HepG2 (cell line): ENCODE measurements around the gene CALY. TPM values are rescaled to one million over a fixed set of nuclear protein-coding genes. Genes with fewer than 3 reads are reported as not detected.
A peak's percentile ranks its signal among the peaks of the same experiment; 100 is the strongest.

ENCODE experiments used
- AGO2 ChIP-seq: fragments of 200-400 bp; formaldehyde crosslinking; optimal IDR thresholded peaks from 2 replicates; pipeline ENCODE3; 2017; ENCODE audit warnings: mild to moderate bottlenecking, low read depth, low read length, moderate library complexity
- HNRNPL ChIP-seq: fragments of 200-400 bp; formaldehyde crosslinking; IDR thresholded peaks from 2 replicates; pipeline ENCODE4 v1.6.1; 2017; ENCODE audit warnings: mild to moderate bottlenecking, low read depth, low read length
- HOXA5 ChIP-seq: sonication (generic); formaldehyde crosslinking; IDR thresholded peaks from 2 replicates; pipeline ENCODE4 v1.4.0; 2020; ENCODE audit warnings: missing genetic modification reagents
- MAZ ChIP-seq, 2 experiments: sonication (generic) in 1 of 2; formaldehyde crosslinking in 1 of 2; IDR thresholded peaks; 2 replicates each; pipeline versions ENCODE4 v1.5.0 to v1.6.1; 2012 to 2020; ENCODE audit warnings: low read depth in 2 of 2, mild to moderate bottlenecking in 2 of 2, borderline replicate concordance in 1 of 2, improper control_type of control experiment in 1 of 2, low read length in 1 of 2, missing genetic modification reagents in 1 of 2, moderate library complexity in 1 of 2
- MED13 ChIP-seq: sonication (generic); formaldehyde crosslinking; IDR thresholded peaks from 2 replicates; pipeline ENCODE4 v1.5.0; 2020; ENCODE audit warnings: missing genetic modification reagents
- NAIF1 ChIP-seq: sonication (generic); formaldehyde crosslinking; IDR thresholded peaks from 2 replicates; pipeline ENCODE4 v1.5.0; 2020; ENCODE audit warnings: mild to moderate bottlenecking, missing genetic modification reagents, borderline replicate concordance
- NFRKB ChIP-seq: fragments of 450-650 bp; IDR thresholded peaks from 2 replicates; pipeline ENCODE4 v1.6.1; 2017
- PHF5A ChIP-seq: IDR thresholded peaks from one replicate; pipeline ENCODE4 v1.6.1; 2018; ENCODE audit warnings: low read depth, missing genetic modification reagents; ENCODE audit not compliant: unreplicated experiment
- RBFOX2 ChIP-seq: fragments of 200-400 bp; formaldehyde crosslinking; IDR thresholded peaks from 2 replicates; pipeline ENCODE4 v1.6.1; 2017; ENCODE audit warnings: low read depth, mild to moderate bottlenecking, low read length
- ZFYVE20 ChIP-seq: sonication (generic); formaldehyde crosslinking; IDR thresholded peaks from 2 replicates; pipeline ENCODE4 v1.8.0; 2023; ENCODE audit warnings: low read depth, mild to moderate bottlenecking, moderate library complexity, missing genetic modification reagents, borderline replicate concordance
- ZNF672 ChIP-seq: sonication (generic); formaldehyde crosslinking; IDR thresholded peaks from 2 replicates; pipeline ENCODE4 v1.8.1; 2022; ENCODE audit warnings: missing genetic modification reagents
- ZNF777 ChIP-seq: sonication (generic); formaldehyde crosslinking; IDR thresholded peaks from 2 replicates; pipeline ENCODE4 v1.4.0; 2020; ENCODE audit warnings: missing genetic modification reagents
- polyA plus RNA-seq, 8 experiments: library from polyadenylated mRNA; depleted of rRNA in 3 of 8; stranded (reverse) in 7 of 8; unstranded in 1 of 8; fragments of >200 nt; fragmentation: Illumina TruSeq in 4 of 8; extraction: Trizol in 4 of 8; gene quantifications; 2 replicates each; pipeline versions ENCODE4 v1.2.1 to v1.2.3, GENCODE V29; 2011 to 2016; ENCODE audit warnings: low read depth in 4 of 8, missing spikeins in 1 of 8, mixed read lengths in 1 of 8; ENCODE audit not compliant: insufficient read depth in 1 of 8
- total RNA-seq, 5 experiments: library from RNA; depleted of rRNA; stranded (reverse); fragments of >200 nt; fragmentation: Illumina TruSeq; extraction: Trizol; gene quantifications; 2 replicates each; pipeline ENCODE4 v1.2.3, GENCODE V29; 2016; ENCODE audit warnings: low read depth in 1 of 5
- TF ChIP-seq, protein P1 (sequence below): sonication (generic); formaldehyde crosslinking; IDR thresholded peaks from 2 replicates; pipeline ENCODE4 v1.4.0; 2020; ENCODE audit warnings: missing genetic modification reagents
- TF ChIP-seq, protein P2 (sequence below): sonication (generic); formaldehyde crosslinking; IDR thresholded peaks from 2 replicates; pipeline ENCODE4 v1.8.0; 2022; ENCODE audit warnings: missing genetic modification reagents, mild to moderate bottlenecking, inconsistent platforms, borderline replicate concordance
- TF ChIP-seq, protein P3 (sequence below): sonication (generic); formaldehyde crosslinking; IDR thresholded peaks from 2 replicates; pipeline ENCODE4 v1.9.0; 2022; ENCODE audit warnings: missing genetic modification reagents, mild to moderate bottlenecking, borderline replicate concordance
- TF ChIP-seq, protein P4 (sequence below): sonication (generic); formaldehyde crosslinking; IDR thresholded peaks from 2 replicates; pipeline ENCODE4 v1.5.0; 2020; ENCODE audit warnings: missing genetic modification reagents
- TF ChIP-seq, protein P5 (sequence below): sonication (generic); formaldehyde crosslinking; IDR thresholded peaks from 2 replicates; pipeline ENCODE4 v1.5.0; 2020; ENCODE audit warnings: missing genetic modification reagents
- TF ChIP-seq, protein P6 (sequence below): sonication (generic); formaldehyde crosslinking; IDR thresholded peaks from 2 replicates; pipeline ENCODE4 v1.4.0; 2020; ENCODE audit warnings: missing genetic modification reagents, mild to moderate bottlenecking, borderline replicate concordance

The CALY gene
- total and polyA plus RNA-seq, 2 of the 13 experiments (the other 11 are each of a cell fraction or from before 2014, with no cell fraction given) = 0.08 TPM; not detected in 1

DNA sequence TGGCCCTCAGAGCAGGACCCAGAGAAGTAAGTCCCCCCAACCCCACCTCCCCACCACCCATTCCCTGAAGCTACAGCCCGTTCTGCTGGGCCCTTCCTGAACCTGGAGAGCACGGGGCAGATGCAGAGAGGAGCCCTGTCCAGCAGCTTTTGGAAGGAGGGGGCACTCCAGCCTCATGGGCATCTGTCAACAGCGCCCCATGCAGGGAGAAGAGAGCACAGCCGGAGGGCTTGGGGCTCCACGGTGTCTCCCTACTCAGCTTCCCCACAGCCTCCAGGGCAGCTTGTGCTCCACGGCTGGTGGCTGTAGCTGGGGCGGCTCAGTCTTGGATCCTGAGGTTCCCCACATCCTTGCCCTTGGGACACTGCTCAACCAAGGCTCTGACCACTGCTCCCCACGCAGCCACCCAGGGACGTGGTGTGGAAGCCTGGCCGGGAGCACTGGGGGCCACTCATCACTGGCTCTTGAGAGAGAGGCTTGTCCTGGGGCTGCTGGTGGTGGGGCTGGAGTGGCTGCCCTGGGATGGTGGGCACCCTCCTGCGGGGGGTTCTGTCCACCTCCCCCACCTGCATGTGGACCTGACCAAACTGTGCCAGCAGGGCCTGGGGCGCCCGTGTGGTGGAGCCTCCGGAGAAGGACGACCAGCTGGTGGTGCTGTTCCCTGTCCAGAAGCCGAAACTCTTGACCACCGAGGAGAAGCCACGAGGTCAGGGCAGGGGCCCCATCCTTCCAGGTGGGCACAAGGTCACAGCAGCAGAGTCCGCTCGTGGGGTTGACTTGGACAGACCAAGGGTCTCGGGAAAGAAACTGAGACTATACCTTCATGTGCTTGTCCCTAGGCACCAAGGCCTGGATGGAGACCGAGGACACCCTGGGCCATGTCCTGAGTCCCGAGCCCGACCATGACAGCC, 15.0 kb upstream of the CALY start (continued):
- TF ChIP-seq, protein P1, sequence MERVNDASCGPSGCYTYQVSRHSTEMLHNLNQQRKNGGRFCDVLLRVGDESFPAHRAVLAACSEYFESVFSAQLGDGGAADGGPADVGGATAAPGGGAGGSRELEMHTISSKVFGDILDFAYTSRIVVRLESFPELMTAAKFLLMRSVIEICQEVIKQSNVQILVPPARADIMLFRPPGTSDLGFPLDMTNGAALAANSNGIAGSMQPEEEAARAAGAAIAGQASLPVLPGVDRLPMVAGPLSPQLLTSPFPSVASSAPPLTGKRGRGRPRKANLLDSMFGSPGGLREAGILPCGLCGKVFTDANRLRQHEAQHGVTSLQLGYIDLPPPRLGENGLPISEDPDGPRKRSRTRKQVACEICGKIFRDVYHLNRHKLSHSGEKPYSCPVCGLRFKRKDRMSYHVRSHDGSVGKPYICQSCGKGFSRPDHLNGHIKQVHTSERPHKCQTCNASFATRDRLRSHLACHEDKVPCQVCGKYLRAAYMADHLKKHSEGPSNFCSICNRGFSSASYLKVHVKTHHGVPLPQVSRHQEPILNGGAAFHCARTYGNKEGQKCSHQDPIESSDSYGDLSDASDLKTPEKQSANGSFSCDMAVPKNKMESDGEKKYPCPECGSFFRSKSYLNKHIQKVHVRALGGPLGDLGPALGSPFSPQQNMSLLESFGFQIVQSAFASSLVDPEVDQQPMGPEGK (CRISPR knock-in tag) = no peak
- TF ChIP-seq, protein P2, sequence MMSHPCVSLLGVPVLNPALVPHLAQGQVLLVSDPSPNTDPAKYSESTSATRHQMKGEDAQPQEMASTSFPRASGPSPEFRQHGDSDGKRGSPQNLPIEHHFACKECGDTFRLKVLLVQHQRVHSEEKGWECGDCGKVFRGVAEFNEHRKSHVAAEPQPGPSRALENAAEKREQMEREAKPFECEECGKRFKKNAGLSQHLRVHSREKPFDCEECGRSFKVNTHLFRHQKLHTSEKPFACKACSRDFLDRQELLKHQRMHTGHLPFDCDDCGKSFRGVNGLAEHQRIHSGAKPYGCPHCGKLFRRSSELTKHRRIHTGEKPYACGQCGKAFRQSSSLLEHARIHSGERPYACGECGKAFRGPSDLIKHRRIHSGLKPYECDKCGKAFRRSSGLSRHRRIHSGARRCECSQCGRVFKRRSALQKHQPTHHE (CRISPR knock-in tag) = no peak
- TF ChIP-seq, protein P3, sequence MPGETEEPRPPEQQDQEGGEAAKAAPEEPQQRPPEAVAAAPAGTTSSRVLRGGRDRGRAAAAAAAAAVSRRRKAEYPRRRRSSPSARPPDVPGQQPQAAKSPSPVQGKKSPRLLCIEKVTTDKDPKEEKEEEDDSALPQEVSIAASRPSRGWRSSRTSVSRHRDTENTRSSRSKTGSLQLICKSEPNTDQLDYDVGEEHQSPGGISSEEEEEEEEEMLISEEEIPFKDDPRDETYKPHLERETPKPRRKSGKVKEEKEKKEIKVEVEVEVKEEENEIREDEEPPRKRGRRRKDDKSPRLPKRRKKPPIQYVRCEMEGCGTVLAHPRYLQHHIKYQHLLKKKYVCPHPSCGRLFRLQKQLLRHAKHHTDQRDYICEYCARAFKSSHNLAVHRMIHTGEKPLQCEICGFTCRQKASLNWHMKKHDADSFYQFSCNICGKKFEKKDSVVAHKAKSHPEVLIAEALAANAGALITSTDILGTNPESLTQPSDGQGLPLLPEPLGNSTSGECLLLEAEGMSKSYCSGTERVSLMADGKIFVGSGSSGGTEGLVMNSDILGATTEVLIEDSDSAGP (CRISPR knock-in tag) = peak; percentile 32; the same call in 1 of the 2 replicates
- TF ChIP-seq PHF5A = peak; percentile 16
- TF ChIP-seq, protein P4, sequence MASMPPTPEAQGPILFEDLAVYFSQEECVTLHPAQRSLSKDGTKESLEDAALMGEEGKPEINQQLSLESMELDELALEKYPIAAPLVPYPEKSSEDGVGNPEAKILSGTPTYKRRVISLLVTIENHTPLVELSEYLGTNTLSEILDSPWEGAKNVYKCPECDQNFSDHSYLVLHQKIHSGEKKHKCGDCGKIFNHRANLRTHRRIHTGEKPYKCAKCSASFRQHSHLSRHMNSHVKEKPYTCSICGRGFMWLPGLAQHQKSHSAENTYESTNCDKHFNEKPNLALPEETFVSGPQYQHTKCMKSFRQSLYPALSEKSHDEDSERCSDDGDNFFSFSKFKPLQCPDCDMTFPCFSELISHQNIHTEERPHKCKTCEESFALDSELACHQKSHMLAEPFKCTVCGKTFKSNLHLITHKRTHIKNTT (CRISPR knock-in tag) = no peak
- TF ChIP-seq HNRNPL = 0 out of 2 replicates have a peak, but pooled peaks have one; percentile 49
- TF ChIP-seq, protein P5, sequence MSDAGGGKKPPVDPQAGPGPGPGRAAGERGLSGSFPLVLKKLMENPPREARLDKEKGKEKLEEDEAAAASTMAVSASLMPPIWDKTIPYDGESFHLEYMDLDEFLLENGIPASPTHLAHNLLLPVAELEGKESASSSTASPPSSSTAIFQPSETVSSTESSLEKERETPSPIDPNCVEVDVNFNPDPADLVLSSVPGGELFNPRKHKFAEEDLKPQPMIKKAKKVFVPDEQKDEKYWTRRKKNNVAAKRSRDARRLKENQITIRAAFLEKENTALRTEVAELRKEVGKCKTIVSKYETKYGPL (CRISPR knock-in tag) = no peak
- TF ChIP-seq, protein P6, sequence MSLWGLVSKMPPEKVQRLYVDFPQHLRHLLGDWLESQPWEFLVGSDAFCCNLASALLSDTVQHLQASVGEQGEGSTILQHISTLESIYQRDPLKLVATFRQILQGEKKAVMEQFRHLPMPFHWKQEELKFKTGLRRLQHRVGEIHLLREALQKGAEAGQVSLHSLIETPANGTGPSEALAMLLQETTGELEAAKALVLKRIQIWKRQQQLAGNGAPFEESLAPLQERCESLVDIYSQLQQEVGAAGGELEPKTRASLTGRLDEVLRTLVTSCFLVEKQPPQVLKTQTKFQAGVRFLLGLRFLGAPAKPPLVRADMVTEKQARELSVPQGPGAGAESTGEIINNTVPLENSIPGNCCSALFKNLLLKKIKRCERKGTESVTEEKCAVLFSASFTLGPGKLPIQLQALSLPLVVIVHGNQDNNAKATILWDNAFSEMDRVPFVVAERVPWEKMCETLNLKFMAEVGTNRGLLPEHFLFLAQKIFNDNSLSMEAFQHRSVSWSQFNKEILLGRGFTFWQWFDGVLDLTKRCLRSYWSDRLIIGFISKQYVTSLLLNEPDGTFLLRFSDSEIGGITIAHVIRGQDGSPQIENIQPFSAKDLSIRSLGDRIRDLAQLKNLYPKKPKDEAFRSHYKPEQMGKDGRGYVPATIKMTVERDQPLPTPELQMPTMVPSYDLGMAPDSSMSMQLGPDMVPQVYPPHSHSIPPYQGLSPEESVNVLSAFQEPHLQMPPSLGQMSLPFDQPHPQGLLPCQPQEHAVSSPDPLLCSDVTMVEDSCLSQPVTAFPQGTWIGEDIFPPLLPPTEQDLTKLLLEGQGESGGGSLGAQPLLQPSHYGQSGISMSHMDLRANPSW (CRISPR knock-in tag) = no peak
- TF ChIP-seq ZFYVE20 = no peak
- TF ChIP-seq MAZ (IDR thresholded peaks at IDR 0.05; ENCODE audit: borderline replicate concordance, low read depth, low read length) = no peak
- TF ChIP-seq MAZ (CRISPR knock-in tag; IDR thresholded peaks at IDR 0.05; ENCODE audit: low read depth) = 0 out of 2 replicates have a peak, but pooled peaks have one; percentile 2
- peak; percentile 95 for TF ChIP-seq AGO2
- no peak for TF ChIP-seq ZNF672 (CRISPR knock-in tag)
- TF ChIP-seq NAIF1 = no peak
- peak; percentile 61 for TF ChIP-seq RBFOX2
- no peak for TF ChIP-seq NFRKB
- TF ChIP-seq MED13 (CRISPR knock-in tag) = no peak
- TF ChIP-seq ZNF777 (CRISPR knock-in tag) = no peak
- TF ChIP-seq HOXA5 (CRISPR knock-in tag) = no peak
